ENCODE measurements around the gene SNX1.

- TF ChIP-seq CTCF (IDR thresholded peaks at IDR 0.05; ENCODE audit: insufficient read depth, low read depth, low read length) (peak; percentile 92), EZH2 (IDR thresholded peaks at IDR 0.05; ENCODE audit: insufficient read depth, low read length) (no peak)
Measured at GRCh38 chr15:64153480-64154367, 57.9 kb downstream of the SNX1 start.

All from astrocyte (in vitro differentiated cells and primary cell).